ENCODE data around the gene CWF19L1.

The CWF19L1 gene

GRCh38 chr10:100248820-100249219, 18.6 kb downstream of the CWF19L1 start:
- DNase-seq = no peak

GRCh38 chr10:100245484-100246220, 21.8 kb downstream of the CWF19L1 start:
- DNase-seq = no peak

GRCh38 chr10:100239851-100240250, 27.6 kb downstream of the CWF19L1 start:
- no peak for DNase-seq

GRCh38 chr10:100238429-100238828, 29.0 kb downstream of the CWF19L1 start:
- no peak for DNase-seq

- no peak for DNase-seq
Measured at GRCh38 chr10:100232101-100232500, 35.3 kb downstream of the CWF19L1 start.

DNA sequence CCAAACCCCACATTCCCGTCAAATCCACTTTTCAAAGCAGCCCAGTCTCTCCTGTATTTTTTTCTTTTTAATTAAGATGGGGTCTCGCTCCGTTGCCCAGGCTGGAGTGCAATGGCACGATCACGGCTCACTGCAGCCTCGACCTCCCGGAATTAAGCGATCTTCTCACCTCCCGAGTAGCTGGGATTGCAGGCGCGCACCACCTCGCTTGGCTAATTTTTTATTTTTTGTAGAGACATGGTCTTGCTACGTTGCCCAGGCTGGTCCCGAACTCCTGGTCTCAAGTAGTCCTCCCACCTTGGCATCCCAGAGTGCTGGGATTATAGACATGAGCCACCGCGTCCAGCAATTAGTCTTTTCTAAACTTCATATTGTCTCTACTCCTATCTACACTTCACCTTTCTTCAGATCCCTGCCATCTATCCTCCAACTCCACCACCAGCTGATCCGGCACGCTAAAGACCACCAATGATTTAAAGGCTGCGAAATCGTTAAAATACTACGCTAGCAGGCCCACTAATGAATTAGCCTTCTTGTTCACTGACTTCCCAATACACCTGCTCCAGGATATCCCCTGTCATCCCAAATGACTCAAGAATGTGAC, 37.5 kb downstream of the CWF19L1 start:
- DNase-seq = no peak

DNA sequence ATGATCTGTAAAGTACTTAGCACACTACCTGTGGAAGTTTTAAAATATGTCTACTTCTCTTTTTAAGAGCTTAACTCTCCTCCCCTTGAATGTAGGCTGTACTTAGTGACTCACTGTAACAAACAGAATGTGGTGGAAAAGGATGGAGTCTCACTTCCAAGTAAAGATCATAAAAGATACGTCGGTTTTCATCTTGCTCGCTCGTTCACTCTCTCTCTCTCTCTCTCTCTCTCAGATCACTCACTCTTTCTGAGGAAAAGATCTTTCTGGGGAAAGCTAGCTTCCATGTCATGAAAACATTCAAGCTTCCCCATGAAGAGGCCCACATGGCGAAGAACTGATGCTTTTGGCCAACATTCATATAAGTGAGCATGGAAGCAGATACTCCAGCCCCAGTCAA, 43.6 kb downstream of the CWF19L1 start:
- no peak for DNase-seq

DNA sequence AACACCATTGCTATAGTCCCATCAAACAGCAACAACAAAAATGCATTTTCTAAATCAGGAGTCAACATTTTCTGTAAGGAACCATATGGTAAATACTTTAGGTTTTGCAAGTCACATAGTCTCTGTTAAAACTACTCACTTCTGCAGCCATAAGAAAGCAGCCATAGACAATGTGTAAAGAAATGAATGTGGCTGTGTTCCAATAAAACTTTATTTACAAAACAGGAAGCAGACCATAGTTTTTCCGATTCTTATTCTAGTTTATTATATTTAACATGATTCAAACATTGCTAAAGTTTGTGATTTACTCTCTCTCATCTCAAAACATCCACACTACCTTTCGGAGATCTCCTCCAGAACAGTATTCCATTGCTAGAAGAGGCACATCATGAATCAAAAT, 44.9 kb downstream of the CWF19L1 start:
- no peak for DNase-seq

- DNase-seq = no peak
Measured at GRCh38 chr10:100216006-100216405, 51.4 kb downstream of the CWF19L1 start.

- DNase-seq = peak; percentile 54
Measured at GRCh38 chr10:100209303-100209702, 58.1 kb downstream of the CWF19L1 start.

DNA sequence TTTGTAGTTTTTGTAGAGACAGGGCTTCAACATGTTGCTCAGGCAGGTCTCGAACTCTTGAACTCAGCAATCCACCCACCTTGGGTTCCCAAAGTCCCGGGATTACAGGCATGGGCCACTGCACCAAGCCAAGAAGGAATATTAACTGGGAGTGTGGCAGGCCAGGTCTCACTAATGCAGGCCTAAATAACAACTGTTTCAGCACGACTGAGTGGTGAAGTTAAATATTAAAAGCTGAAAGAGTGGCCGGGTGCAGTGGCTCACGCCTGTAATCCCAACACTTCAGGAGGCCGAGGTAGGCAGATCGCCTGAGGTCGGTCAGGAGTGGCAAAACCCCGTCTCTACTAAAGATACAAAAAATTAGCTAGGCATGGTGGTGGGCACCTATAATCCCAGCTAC, 59.2 kb downstream of the CWF19L1 start:
- DNase-seq = no peak

- no peak for DNase-seq
Measured at GRCh38 chr10:100204370-100204769, 63.1 kb downstream of the CWF19L1 start.

- no peak for DNase-seq
Measured at GRCh38 chr10:100201549-100201948, 65.9 kb downstream of the CWF19L1 start.

DNA sequence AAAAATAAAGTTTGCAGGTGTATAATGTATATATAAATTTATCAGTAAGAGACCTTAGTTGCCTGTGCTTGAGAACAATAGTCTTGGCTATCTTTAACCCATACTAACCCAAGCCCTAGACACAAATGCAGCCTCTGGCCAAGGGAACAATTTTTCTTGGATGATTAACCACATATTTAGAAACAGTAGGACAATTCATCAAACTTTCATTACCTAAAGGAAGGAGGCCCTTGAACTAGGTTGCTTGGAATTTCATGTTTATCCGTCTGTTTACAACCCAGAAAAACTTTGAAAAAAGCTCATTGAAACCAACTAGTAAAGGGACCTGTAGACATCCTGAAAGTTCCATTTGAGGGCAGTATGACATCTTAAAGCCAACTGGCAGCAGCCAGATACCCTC, 72.7 kb downstream of the CWF19L1 start:
- DNase-seq = no peak

DNA sequence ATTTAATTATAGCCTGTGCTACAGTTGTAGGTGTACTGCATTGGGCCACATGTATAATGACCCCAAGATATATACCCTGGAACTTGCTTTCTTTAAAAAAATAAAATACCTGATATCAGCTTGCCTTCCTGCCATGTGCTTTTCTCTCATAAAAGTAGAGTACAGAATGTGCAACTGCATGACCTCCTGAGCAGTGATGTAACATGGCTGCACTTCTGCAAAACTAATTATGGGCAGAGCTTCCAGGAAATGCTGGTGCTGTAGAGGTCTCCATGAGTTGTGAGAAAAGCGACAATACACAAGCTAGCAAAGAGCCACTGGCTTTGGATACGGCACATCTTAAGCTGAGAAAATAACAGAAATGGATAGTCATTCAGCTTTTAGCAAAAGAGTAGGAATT, 75.1 kb downstream of the CWF19L1 start:
- DNase-seq = no peak

DNA sequence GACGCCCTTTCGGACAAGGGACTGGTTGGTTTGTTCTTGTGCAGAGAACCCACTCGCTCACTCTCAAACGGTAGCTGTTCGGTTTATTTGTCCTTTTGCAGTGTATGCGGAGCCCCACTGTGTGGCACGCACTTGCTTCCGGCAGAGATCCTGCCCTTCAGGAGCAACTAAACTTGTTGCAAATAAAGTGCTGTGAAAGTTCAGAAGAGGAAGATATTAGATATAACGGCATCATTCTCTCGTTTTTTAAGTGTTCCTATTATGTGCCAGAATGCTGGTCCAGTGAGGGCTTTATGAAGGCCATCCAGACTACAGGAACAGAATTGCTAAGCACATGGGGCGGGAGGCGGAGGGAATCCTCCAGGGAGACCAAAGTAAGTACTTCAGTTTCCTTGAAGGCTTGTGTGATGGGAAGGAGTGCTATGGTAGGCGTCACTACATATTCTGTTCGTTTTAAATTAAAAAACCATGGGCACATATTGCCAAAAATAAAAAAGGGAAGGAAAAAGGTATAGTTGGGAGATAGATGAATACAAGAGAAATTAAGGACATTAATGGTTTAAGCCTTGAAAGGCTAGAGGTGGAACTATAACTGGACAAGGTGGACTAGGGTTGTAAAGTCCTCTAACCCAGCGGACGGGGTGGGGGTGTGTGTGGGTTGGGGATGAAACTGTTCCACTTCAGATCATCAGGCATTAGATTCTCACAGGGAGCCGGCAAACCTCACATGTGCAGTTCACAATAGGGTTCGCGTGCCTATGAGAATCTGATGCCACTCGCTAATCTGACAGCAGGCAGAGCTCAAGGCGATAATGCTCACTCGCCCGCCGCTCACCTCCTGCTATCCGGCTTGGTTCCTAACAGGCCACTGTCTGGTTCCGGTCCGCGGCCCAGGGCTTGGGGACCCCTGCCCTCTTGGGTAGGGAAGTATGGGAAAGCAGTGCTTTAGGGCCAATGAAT, 80.9 kb downstream of the CWF19L1 start:
- peak; percentile 50 for DNase-seq

- peak; percentile 92 for DNase-seq
Measured at GRCh38 chr10:100185364-100186252, 81.8 kb downstream of the CWF19L1 start, which contains the start of gene ERLIN1. Gene ERLIN1 (minus strand): TSS chr10:100186029. CDS start chr10:100185626, 403 bp downstream.

GRCh38 chr10:100184840-100185239, 82.6 kb downstream of the CWF19L1 start:
- DNase-seq = peak; percentile 15

GRCh38 chr10:100184426-100184825, 83.0 kb downstream of the CWF19L1 start:
- no peak for DNase-seq

DNA sequence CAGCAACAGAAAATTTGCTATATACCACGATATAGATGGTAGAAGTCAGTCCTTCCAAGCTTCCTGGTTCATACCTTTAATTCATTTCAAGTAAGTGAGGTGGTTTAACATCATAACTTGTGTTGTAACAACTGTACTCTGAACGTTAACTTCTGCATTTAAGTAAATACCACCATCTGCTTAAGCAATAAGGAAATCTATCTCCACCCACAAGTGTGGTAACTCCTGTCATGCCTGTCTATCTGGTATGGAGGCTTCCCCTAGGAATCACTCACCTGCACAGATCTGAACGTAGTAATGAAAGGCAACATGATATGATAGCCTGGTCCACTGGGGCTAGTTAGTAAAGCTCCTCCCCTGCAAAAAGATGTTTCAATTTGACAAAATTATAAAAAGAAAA, 84.0 kb downstream of the CWF19L1 start:
- DNase-seq = no peak

DNA sequence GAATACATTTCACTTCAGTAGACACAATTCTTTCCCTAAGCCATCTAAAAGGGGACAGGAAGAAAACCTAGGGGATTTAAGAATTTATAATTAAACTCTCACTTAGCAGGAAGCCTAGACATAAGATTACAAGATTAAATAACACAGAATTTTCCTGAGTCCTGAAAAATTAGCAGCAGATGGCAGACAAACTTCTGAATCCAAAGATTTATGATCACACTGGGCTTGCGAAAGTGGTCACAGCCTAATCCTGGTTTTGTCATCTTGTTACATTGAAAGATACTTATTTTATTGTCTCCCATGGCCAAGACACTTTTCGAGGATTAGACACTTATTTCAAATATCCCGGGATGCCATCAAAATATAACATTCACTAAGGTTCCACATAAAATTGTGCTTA, 84.5 kb downstream of the CWF19L1 start:
- DNase-seq = no peak

All from fibroblast of skin of scalp (primary cell).